ENCODE results near the gene SDF4. TPM values are rescaled to one million over a fixed set of nuclear protein-coding genes. Genes with fewer than 3 reads are reported as not detected.

The SDF4 gene
- total RNA-seq, 3 donors from 2014 or later, result 58.0 to 111 (median 79.3) TPM

DNA sequence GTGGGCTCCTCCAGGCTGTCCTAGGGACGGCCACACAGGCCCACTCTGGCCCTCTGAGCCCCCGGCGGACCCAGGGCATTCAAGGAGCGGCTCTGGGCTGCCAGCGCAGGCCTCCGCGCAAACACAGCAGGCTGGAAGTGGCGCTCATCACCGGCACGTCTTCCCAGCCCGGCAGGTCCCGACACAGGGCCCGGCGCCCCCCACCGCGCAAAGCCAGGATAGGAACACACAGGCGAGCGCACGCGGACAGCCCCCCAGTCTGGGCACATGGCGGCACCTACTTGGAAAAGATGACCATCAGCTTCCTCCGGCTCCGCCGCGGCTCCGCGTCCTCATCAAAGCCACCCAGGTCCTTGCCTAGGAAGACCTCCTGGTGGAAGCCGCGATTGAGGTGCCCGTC lies 3.6 kb downstream of the SDF4 start:
- no peak overlapping the region for H3K27ac ChIP-seq
- H3K4me3 ChIP-seq, result no peak overlapping the region
- no peaks in the 10 kb centered on the region for H3K9me3 ChIP-seq
- no peak for DNase-seq (ENCODE audit: low spot score in 2 of 2)
- peaks cover 10% of the 10 kb centered on the region for H3K36me3 ChIP-seq
- H3K4me1 ChIP-seq, result peaks cover 11 to 19% of the 10 kb centered on the region in 2 donors
- intact Hi-C loops (cut with DNase I; ENCODE audit: low total_unique reads), result no loop called here
- H3K27me3 ChIP-seq, result no peaks in the 10 kb centered on the region
- no peak for TF ChIP-seq POLR2AphosphoS5 (IDR thresholded peaks at IDR 0.05)
- TF ChIP-seq, protein P1, sequence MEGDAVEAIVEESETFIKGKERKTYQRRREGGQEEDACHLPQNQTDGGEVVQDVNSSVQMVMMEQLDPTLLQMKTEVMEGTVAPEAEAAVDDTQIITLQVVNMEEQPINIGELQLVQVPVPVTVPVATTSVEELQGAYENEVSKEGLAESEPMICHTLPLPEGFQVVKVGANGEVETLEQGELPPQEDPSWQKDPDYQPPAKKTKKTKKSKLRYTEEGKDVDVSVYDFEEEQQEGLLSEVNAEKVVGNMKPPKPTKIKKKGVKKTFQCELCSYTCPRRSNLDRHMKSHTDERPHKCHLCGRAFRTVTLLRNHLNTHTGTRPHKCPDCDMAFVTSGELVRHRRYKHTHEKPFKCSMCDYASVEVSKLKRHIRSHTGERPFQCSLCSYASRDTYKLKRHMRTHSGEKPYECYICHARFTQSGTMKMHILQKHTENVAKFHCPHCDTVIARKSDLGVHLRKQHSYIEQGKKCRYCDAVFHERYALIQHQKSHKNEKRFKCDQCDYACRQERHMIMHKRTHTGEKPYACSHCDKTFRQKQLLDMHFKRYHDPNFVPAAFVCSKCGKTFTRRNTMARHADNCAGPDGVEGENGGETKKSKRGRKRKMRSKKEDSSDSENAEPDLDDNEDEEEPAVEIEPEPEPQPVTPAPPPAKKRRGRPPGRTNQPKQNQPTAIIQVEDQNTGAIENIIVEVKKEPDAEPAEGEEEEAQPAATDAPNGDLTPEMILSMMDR (IDR thresholded peaks at IDR 0.05), result no peak
- no peak for TF ChIP-seq POLR2A (IDR thresholded peaks at IDR 0.05)

DNA sequence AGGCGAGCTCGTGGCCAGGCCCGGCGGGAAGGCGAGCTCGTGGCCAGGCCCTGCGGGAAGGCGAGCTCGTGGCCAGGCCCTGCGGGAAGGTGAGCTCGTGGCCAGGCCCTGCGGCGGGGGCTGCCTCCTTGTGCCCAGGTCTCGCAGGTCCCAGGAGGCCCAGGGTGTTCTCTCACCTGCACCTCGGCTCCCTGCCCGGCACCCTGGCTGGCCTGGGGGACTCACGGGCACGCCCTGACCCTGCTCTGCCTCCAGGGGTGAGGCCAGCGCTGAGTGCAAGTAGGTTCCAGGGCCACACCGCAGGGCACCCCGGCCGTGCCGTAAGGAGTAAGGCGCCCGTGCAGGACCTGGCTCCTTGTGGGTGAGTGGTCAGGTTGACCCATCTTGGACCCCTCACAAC lies 4.4 kb downstream of the SDF4 start:
- Histone ChIP-seq H3K4me3 (no peak overlapping the region), H3K27me3 (no peaks in the 10 kb centered on the region), H3K9me3 (no peaks in the 10 kb centered on the region), H3K36me3 (peaks cover 10% of the 10 kb centered on the region), H3K27ac (no peak overlapping the region), H3K4me1 (peaks cover 7 to 19% of the 10 kb centered on the region in 2 donors)
- intact Hi-C loops (cut with DNase I; ENCODE audit: low total_unique reads), result no loop called here
- no peak for DNase-seq (ENCODE audit: low spot score in 2 of 2)
- TF ChIP-seq, protein P1 (IDR thresholded peaks at IDR 0.05), result no peak
- TF ChIP-seq POLR2A (IDR thresholded peaks at IDR 0.05), result no peak

- DNase-seq (ENCODE audit: low spot score in 2 of 2), result no peak
- Histone ChIP-seq H3K4me3 (no peak overlapping the region), H3K27me3 (no peaks in the 10 kb centered on the region), H3K27ac (no peak overlapping the region), H3K4me1 (peaks cover 7 to 19% of the 10 kb centered on the region in 2 donors), H3K9me3 (no peaks in the 10 kb centered on the region), H3K36me3 (peaks cover 10% of the 10 kb centered on the region)
- no peak for TF ChIP-seq POLR2AphosphoS5 (IDR thresholded peaks at IDR 0.05)
- no peak for TF ChIP-seq POLR2A (IDR thresholded peaks at IDR 0.05)
- TF ChIP-seq, protein P1 (IDR thresholded peaks at IDR 0.05), result no peak
- intact Hi-C loops (cut with DNase I; ENCODE audit: low total_unique reads), result no loop called here
These were observed 5.0 kb downstream of the SDF4 start for GRCh38 chr1:1226566-1227362.

- Histone ChIP-seq H3K9me3 (no peaks in the 10 kb centered on the region), H3K27me3 (no peaks in the 10 kb centered on the region), H3K27ac (no peak overlapping the region), H3K36me3 (peaks cover 15% of the 10 kb centered on the region), H3K4me3 (no peak overlapping the region), H3K4me1 (peaks cover 7 to 18% of the 10 kb centered on the region in 2 donors)
- intact Hi-C loops (cut with DNase I; ENCODE audit: low total_unique reads), result no loop called here
- DNase-seq (ENCODE audit: low spot score in 2 of 2), result no peak
- TF ChIP-seq POLR2AphosphoS5 (IDR thresholded peaks at IDR 0.05) (no peak), POLR2A (IDR thresholded peaks at IDR 0.05) (no peak)
- TF ChIP-seq, protein P1 (IDR thresholded peaks at IDR 0.05), result no peak
These were observed 5.9 kb downstream of the SDF4 start for GRCh38 chr1:1225913-1226312.

DNA sequence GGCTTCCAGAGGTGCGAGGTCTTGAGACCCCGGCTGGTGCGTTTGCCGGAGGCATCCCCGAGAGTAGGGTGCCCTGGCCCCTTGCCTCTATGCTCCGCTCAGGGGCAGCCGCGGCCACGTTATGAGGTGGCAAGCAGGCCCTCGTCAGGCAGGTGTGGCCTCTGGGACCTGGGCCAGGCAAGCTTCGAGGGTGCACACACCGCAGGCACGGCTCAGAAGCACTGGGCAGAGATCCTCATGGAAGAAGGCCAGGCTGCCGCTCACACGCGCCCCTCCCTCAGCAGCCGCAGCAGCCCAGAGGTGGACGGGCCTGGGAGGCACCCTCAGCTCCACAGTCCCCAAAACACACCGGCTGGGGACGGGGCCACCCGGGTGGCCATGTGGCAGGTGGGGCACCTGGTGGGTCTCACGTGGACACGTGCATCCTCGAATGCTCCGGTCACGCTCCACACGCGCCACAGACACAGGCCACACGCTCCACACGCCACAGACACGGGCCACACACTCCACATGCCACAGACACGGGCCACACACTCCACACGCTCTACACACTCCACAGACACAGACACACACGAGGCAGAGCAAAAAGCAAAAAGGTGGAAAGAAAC lies 6.5 kb downstream of the SDF4 start:
- no peaks in the 10 kb centered on the region for H3K27me3 ChIP-seq
- no peak for DNase-seq (ENCODE audit: low spot score in 2 of 2)
- no peak overlapping the region for H3K27ac ChIP-seq
- no peak overlapping the region for H3K4me3 ChIP-seq
- TF ChIP-seq, protein P1 (IDR thresholded peaks at IDR 0.05), result no peak
- H3K36me3 ChIP-seq, result peaks cover 15% of the 10 kb centered on the region
- H3K4me1 ChIP-seq, result peaks cover 2 to 12% of the 10 kb centered on the region in 2 donors
- intact Hi-C loops (cut with DNase I; ENCODE audit: low total_unique reads), result no loop called here
- no peaks in the 10 kb centered on the region for H3K9me3 ChIP-seq
